GM19240 (cell line): ENCODE results near the gene ZSCAN30.
A peak's percentile ranks its signal among the peaks of the same experiment; 100 is the strongest.

ENCODE experiments used
- DNase-seq: peaks from one replicate; pipeline ENCODE4 v3.0.0; 2011; ENCODE audit warnings: low spot score; ENCODE audit not compliant: insufficient read length

Gene ZSCAN30

DNA sequence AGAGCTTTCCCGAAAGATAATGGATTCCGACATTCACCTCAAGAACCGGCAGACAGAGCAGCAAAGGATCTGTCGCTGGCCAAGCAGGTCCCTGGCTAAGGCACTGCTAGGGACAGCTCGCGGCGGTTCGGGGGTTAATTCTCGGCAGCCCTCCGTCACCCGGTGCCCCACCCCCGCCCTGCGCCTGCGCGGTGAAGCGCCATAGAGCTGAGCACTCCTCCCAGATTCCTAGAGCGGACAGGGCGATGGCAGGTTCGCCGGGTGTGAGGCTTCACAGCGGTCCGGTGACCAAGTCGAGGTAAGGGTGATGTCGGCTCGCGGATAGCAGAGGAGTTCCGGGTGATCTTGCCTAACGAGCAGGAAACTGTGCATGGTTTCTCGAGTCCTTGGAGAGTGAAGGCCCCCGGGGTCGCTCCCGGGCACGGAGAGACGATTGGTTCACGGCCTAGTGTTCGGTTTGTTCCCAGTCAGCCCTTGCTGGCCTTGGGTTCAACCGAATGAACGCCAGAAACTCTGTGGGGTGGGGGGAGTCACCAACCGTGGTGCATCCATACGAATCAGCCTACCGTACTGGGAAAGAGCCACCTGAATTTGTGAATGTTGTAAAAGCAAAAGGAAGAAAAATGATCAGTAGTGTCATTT lies at the start of gene ZSCAN30:
Gene ZSCAN30 (minus strand): TSS at position 136 of the 642 bp plus-strand sequence. CDS start 25,877 bp downstream, outside the sequence.
- DNase-seq, result peak; percentile 78

DNA sequence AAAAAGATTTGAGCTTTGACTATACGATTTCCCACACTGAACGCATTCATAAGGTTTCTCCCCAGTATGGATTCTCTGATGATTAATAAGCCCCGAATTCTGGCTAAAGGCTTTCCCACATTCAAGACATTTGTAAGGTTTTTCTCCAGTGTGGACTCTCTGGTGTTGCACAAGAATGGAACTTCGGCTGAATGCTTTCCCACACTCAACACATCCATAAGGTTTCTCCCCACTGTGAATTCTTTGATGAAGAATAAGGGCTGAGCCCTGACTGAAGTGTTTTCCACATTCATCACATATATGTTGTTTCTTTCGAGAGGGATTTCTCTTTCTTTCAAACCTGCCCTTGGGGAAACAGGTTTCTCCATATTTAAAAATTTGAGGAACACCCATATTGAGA lies 47.3 kb upstream of the ZSCAN30 start:
- no peak for DNase-seq

DNA sequence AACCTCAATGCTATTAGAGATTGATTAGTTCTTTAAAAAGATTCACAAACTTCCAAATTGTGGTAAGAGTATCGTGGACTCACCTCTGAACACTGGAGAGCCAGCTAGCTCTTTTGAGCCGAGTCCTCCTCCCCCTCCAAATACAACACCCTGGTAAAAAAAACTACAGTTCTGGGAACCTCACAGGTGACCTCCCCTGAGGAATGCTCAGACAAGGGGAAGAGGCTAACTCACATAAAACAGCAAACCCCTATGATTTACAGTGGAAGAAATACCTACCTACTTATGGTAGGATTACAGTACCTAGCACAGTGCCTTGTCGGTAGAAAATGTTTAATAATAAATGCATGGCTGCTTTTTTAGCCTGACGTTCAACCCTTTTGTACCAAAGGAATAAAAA lies 45.8 kb upstream of the ZSCAN30 start:
- no peak for DNase-seq

DNA sequence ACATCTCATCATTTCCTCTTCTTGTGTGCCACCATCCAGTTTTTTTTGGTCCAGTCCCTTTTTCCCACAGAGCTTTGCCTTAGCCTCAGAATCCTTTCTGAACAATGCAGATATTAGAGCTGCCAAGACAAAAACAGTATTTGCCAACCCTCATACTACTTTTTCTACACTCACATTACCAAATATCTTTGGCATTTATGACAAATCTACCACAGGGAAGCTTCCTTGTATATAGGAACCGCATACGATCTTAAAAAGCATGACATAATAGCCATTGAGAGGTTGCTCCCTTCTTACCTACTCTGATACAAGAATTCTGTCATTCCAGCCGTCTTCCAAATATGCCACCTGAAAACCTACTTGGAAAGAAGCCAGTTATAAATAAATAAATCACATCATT lies 44.8 kb upstream of the ZSCAN30 start:
- DNase-seq, result no peak

DNA sequence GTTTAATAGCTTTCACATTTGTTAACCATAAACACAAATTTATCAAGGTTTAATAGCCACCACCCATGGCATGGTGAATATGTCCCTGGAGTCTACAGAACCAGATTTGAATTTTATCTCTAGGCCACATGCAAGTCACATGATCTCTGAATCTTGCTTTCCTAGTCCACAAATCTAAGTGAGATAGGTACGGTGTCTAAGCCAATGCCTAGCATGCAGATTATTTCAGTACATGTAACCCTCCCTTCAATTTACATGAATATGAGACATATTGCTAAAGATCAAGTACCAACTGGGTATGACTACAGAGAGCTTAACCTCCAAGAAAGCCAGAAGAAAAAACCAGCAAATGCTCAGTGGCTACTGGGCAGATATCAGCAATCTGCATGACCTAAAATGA lies 44.2 kb upstream of the ZSCAN30 start:
- no peak for DNase-seq

DNA sequence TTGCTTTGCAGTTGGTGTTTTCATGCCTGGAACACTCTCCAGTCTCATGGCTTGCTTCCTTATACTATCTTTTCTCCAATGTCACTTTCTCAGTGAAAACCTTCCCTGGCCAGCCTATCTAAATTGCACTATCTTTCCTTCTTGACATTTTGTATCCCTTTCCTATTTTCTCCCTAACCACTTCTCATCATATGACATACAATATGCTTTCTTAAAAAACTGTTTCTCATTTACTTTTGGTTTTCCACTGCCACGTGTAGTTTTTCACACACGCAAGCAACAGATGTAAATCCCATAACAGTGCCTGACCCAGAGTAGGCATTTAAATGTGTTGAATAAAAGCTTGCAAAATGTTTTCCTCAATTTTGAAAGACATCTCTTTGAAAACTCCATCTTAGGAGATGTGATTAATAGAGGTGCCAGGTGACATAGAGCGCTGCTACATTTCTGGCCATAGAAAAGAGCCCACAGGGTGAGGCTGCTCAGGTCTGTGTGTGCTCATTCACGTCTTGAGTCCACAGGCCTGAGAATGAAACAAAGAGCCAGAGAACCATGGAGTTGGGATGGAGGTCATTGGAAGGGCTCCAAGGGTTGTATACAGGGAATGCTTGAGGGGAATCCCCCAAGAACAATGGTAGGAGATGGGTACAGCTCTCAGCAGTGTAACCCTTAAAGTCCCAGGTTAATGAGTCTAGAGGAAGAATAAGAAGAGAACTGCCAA lies 41.5 kb upstream of the ZSCAN30 start:
- no peak for DNase-seq

DNA sequence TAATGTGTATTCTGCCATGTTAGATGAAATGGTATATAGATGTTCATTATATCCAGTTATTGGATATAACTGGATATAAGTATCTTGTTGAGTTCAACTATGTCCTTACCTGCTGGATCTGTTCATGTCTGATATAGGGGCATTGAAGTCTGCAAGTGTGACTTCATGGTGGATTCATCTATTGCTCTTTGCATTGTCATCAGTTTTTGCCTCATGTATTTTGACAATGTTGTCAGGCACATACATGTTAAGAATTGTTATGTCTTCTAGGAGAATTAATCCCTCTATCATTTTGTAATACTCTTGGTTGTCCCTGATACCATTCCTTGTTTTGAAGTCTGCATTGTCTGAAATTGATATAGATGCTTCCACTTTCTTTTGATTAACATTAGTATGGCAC lies 38.8 kb upstream of the ZSCAN30 start:
- DNase-seq, result no peak

DNA sequence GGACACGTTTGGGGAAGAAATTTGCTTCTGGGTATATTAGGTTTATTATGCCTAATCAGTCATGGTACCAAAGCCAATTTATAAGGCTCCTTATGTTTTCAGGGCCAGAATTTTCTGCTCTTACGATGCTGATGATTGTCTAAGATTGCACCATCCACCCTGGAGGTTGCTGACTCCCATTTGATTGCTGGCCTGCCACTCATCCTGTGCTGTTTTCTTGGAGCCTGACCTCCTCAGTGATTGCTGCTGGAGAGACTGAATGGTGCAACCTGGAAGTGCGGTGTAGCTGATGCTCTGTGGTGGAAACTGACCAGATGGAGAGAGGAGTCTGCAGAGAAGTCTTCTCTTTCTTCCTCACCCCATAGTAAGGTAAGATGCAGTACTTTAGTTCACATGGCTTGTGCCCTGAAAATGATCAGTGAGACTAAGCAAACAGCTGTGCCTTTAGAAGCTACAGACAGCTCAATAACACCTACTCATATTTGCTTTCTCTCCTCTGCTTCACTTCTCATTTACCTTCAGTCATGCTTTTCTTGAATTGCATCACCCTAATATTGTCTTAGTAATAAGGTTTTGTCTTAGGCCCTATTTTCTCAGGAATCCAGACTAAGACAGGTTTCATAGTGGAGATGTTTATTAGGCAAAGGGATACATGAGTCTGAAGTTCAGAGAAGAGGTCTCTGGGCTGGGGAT lies 36.8 kb upstream of the ZSCAN30 start:
- no peak for DNase-seq

DNA sequence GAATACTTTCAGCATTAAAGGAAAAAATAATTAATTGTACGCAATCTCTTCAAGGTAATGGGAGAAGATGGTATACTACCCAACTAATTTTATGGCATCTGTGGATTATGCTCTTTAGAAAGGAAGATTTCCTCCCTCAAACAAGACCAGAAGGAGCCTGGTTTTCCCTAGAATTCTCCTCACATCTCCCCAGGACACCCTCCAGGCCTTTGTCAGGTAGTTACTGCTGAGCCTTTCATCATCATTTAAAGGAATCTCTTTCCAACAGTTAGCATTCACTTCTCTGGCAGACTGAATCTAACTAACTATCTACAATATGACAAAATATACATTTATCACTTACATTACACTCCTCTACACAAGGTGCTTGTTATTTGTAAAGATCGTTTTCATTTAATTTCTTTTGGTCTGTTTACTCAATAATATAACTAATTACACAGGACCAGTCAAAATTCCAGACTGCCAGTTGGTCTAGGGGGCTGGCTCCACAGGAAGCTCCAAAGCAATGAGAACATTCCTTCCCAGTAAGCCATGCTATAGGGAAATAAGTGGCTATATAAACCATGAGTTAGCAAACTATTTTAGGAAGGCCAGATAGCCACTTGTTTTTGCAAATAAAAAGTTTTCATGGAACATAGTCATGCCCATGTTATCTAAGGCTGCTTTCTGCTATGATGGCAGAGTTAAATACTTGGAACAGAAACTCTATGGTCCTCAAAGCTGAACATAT lies 35.1 kb upstream of the ZSCAN30 start:
- DNase-seq, result no peak

DNA sequence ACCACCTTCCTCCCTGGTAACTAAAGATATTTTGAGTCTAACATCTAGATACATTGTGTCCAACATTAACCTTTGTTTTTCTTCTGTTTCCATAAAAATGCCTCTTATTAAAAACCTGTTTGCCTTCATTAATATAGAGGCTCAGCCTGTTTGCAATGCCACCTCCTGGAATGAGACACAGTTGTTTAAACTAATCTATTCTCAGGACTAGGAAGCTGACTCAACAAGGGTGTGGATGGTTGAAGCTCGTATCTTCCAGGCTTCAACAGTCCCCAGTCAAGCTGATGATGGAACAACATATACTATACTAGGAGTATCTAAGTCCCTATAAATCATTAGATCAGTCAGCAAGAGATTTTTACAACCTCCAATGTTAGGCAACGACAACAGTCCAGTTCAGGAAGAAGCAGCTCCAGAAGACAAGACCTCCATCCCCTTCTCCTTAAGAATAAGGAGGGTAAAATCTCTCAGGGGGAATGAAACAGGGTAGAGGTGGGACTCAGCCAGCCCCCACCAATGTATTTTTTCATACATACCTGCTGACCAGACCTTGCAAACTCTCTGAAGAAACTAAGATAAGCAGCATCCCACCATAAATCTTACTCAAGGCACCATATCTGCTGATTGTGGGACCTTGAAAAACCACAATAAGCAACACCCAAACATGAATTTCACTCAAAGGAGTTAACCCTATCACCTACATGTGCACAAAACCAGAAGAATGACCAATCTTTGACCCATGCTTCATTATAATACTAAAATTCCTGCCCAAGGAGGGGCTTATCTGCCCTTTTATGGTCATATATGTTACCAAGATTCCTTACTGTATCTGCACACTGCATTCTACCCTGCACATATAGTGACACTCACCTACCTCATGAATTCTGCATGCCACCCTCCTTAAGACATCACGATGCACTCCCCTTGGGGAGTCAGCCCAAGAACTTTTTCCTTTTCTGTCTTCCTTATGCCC lies 32.7 kb upstream of the ZSCAN30 start:
- DNase-seq, result no peak

DNA sequence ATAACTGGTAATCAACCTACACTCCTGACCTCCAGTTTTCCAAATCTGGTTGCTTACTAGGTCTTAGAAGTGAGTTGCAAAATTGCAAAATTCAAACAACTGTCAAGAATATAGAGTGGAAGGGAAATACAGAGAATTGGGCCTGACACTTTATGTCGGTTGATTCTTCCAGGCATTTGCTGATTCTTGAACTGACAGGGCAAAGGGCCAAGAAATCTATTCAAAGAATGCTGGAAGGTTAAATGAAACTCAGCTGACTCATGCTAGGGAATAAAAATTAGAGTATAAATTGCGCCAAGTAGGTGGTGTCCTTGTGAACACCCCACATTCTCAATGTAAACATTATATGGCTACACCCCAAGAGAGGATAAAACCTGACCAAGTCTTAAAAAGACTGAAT lies 21.5 kb upstream of the ZSCAN30 start:
- DNase-seq, result no peak

DNA sequence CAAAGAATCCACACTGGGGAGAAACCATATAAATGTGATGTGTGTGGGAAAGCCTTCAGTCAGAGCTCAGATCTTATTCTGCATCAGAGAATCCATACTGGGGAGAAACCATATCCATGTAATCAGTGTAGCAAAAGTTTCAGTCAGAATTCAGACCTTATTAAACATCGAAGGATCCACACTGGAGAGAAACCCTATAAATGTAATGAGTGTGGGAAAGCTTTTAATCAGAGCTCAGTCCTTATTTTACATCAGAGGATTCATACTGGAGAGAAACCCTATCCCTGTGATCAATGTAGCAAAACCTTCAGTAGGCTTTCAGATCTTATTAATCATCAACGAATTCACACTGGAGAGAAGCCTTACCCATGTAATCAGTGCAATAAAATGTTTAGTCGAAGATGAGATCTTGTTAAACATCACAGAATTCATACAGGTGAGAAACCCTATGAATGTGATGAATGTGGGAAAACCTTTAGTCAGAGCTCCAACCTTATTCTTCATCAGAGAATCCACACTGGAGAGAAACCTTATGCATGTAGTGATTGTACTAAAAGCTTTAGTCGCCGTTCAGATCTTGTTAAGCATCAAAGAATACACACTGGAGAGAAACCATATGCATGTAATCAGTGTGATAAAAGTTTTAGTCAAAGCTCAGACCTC lies 16.7 kb upstream of the ZSCAN30 start:
- DNase-seq, result no peak

DNA sequence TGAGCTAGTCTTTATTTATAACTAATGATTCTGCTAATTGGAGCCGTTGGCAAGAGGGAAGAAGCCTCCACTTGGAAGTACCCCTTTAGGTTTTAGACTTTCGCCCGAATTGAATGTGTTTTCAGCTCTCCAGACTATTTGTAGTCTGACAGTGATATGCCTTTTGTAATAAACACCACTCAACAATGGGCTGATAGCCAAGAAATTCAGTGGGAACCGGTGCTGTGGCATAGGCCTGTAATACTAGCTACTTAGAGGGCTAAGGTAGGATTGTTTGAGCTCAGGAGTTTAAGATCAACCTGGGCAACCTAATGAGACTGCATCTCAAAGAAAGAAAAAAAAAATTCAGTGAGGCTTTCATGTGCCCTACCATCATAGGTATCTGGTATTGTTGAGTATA lies 13.6 kb upstream of the ZSCAN30 start:
- no peak for DNase-seq

DNA sequence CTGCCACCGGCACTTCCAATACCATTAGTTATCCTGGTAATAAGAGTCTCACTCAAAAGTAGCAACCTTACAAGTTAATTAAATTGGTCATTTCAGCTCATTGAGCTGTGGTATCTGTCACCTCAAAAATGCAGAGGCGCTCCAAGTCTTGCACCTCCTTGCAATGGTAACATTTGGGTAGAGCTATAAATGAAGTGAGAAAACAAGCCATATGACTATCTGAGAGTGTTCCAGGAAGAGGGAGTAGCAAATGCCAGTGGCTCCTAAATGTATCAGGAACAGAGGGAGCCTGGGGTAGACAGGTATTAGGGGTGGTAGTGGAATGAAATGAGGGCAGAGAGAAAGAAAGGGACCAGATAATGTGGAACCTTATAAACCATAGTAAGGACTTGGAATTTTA lies 6.0 kb upstream of the ZSCAN30 start:
- DNase-seq, result no peak

DNA sequence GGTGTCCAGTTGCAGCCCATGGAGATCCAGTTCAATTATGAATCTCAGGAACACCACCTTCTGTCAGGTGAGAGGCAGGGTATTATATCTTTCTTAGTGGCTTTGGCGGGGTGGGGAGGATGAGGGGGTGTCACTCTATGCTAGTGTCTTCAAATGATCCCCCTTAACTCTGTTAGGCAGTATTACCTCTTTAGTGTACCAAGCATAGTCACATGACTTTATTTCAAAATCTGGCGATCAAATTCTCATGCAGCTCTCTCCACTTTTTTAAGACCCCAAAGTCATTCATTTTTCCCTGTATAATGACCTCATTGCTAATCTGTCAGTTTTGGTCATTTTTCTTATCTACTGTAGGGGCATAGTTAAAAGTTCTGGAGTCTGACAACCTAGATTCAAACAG lies 1.1 kb upstream of the ZSCAN30 start:
- no peak for DNase-seq

DNA sequence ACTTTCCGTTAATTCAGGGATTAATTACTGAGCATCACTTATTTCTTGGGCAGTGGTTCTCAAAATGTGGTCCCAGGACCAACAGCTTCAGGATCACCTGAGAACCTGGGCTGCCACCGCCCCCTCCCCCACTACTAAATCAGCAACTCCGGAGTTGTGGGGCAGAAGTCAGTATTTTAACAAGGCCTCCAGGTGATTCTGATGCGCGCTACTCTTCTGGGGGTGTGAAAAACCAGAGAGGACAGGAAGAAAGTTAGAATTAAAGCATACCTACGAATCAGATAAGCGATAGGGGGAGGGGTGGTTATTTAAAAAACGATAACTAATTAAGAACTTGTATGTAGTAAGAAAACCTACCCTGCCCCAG lies 319 bp downstream of the ZSCAN30 start:
- no peak for DNase-seq

DNA sequence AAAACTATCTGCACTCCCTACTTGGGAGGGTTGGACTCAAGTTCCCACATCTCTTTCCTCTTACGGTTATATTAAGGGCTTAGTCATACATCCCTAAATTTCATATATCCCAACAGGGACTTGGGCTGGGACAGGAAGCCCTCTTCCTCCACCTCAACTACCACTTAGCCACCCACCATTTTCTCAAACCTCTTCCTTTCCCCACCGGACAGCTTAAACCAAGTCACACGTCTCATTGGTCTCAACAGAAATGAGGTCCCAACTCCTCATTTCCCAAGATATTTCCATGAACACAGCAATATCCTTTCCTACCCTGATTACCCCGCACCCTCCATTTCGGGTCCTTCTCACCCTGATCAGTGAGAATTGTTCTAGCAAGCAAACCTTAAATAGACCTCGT lies 736 bp downstream of the ZSCAN30 start:
- no peak for DNase-seq

DNA sequence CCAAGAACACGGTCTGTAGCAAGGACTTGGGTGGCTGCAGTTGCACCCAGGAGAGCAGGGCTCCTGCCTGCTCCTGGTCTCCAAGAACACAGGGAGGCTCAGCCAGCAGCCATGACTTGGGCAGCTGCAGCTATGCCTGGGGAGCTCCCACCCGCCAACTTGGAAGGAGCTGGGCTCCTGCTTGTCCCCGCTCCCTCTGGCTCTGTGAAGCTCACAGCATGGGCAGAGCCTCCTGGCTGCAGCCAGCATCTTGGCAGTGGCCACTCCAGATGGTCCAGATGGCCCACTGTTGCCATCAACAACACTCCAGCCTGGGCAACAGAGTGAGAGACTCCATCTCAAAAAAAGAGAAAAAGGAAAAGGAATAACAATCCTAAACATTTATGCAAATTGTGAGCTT lies 5.2 kb downstream of the ZSCAN30 start:
- no peak for DNase-seq

DNA sequence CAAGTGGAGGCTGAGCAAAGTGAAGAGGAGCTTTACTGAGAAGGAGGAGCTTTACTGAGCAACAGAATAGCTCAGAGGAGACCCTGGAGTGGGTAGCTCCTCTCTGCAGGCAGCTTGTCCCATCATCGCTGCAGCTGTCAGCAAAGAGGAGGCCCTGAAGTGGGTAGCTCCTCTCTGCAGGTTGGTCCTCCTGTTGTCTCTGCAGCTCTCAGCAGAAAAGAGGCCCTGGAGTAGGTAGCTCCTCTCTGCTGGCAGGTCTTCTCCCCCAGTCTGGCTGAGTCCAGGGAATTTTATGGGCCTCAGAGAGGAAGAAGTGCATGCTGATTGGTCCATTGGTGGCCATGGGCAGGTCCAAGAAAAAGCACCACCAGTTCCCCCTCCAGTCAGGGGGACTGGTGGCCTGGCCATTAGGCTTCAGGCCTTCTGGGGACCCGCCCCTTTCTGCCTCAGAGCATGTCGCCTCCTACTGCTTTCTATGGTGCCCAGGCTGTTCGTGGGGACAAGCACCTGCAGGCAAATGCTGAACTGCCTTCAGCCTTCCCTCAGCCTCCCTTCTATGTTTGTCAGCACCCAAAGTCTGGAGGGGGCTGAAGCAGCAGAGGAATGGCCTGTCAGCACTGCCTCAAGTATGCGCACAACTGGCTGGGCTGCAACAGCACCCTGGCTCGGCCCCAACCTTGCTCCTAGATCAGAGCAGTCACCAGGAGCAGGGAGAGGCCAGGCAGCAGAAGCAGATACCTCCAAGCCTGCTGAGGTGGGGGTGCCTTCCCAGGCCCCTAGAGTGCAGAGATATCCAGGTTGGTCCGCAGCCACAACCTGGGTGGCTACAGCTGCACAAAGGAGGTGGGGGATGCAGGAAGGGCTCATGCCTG lies 5.9 kb downstream of the ZSCAN30 start:
- no peak for DNase-seq
